A549 (cell line): Measurements from ENCODE around the gene KCNK15. TPM values are rescaled to one million over a fixed set of nuclear protein-coding genes. Genes with fewer than 3 reads are reported as not detected.
A peak's percentile ranks its signal among the peaks of the same experiment; 100 is the strongest.

ENCODE experiments used
- ATAC-seq, 2 experiments: fragments of 200-7000 bp in 1 of 2; fragments of >200 bp in 1 of 2; cut with Nextera tagmentation in 1 of 2; cut with Tn5 transposase in 1 of 2; 3 replicates each; pipeline versions ENCODE4 v1.8.0 to v1.9.1; 2018 to 2020; ENCODE audit warnings: mild to moderate bottlenecking in 1 of 2, moderate library complexity in 1 of 2
- CTCF ChIA-PET: fragments of 300-600 bp; sonication (Branson Sonifier 250); formaldehyde crosslinking; extraction: SDS; loops from one replicate; lab custom pipeline; 2021; ENCODE audit warnings: antibody characterized with exemption, inconsistent platforms; lab: Yijun Ruan, JAX
- POLR2A ChIA-PET: fragments of 350-600 bp; formaldehyde crosslinking; extraction: SDS; loops from one replicate; lab custom pipeline; 2021; ENCODE audit warnings: antibody characterized with exemption, inconsistent platforms; lab: Yijun Ruan, JAX
- DNase-seq, 2 experiments: peaks; one replicate each; pipeline versions ENCODE4 v3.0.0 to v3.0.0-alpha.2; 2011 to 2016; ENCODE audit warnings: low read depth in 1 of 2, low spot score in 1 of 2
- FAIRE-seq: peaks from 2 replicates; lab custom pipeline; 2011; peaks lifted over from hg19 to GRCh38; lab: Jason Lieb, UNC
- H3K27ac ChIP-seq, 2 experiments: fragments of >200 bp; sonication (Bioruptor Twin); formaldehyde crosslinking; 3 replicates each; pipeline ENCODE4 v1.5.1; 2016 to 2017
- H3K4me1 ChIP-seq: fragments of >200 bp; sonication (Bioruptor Twin); formaldehyde crosslinking; 3 replicates; pipeline ENCODE4 v1.6.1; 2016
- H3K4me2 ChIP-seq: fragments of >200 bp; sonication (Bioruptor Twin); formaldehyde crosslinking; 3 replicates; pipeline ENCODE4 v1.6.1; 2016
- H3K4me3 ChIP-seq: fragments of >200 bp; sonication (Bioruptor Twin); formaldehyde crosslinking; 3 replicates; pipeline ENCODE4 v1.5.1; 2016
- H3K9me3 ChIP-seq: fragments of >200 bp; sonication (Bioruptor Twin); formaldehyde crosslinking; 3 replicates; pipeline ENCODE4 v1.6.1; 2016
- CBX8 ChIP-seq: fragments of 200-600 bp; sonication (generic); IDR thresholded peaks from 2 replicates; pipeline ENCODE4 v1.6.1; 2016
- CEBPB ChIP-seq, 2 experiments: fragments of >200 bp in 1 of 2; sonication (Bioruptor Twin) in 1 of 2; formaldehyde crosslinking in 1 of 2; IDR thresholded peaks; 2 replicates each; pipeline ENCODE4 v1.6.1; 2012 to 2016
- CHD2 ChIP-seq: fragments of 150-350 bp; IDR thresholded peaks from 2 replicates; pipeline ENCODE4 v1.6.1; 2014; ENCODE audit warnings: low read length; ENCODE audit not compliant: partially characterized antibody
- CHD4 ChIP-seq: fragments of 200-600 bp; sonication (generic); IDR thresholded peaks from 2 replicates; pipeline ENCODE4 v1.6.1; 2016; ENCODE audit warnings: antibody characterized with exemption, mild to moderate bottlenecking, borderline replicate concordance
- EP300 ChIP-seq, 2 experiments: fragments of >200 bp; sonication (Bioruptor Twin); formaldehyde crosslinking; IDR thresholded peaks; 2 replicates in 1 of 2; 3 replicates in 1 of 2; pipeline ENCODE4 v1.6.1; 2016 to 2017
- FOSB ChIP-seq: fragments of 250-450 bp; sonication (Bioruptor Pico); IDR thresholded peaks from 2 replicates; pipeline ENCODE4 v1.5.0; 2020; ENCODE audit warnings: mild to moderate bottlenecking, moderate library complexity
- FOXS1 ChIP-seq: fragments of 250-450 bp; sonication (Bioruptor Pico); IDR thresholded peaks from 2 replicates; pipeline ENCODE4 v1.5.0; 2020; ENCODE audit warnings: mild to moderate bottlenecking, moderate library complexity
- GATA3 ChIP-seq: IDR thresholded peaks from 2 replicates; pipeline ENCODE4 v1.6.1; 2012; ENCODE audit warnings: borderline replicate concordance
- HDAC2 ChIP-seq: fragments of 200-600 bp; sonication (generic); IDR thresholded peaks from 2 replicates; pipeline ENCODE4 v1.6.1; 2016
- HEYL ChIP-seq: fragments of 250-450 bp; sonication (Bioruptor Pico); IDR thresholded peaks from 2 replicates; pipeline ENCODE4 v1.8.0; 2021; ENCODE audit warnings: mild to moderate bottlenecking, moderate library complexity
- HOXA7 ChIP-seq: fragments of 250-450 bp; sonication (Bioruptor Pico); IDR thresholded peaks from 2 replicates; pipeline ENCODE4 v1.5.0; 2020; ENCODE audit warnings: mild to moderate bottlenecking, moderate library complexity
- HOXB13 ChIP-seq: fragments of 250-450 bp; sonication (Bioruptor Pico); IDR thresholded peaks from 2 replicates; pipeline ENCODE4 v1.5.0; 2020; ENCODE audit warnings: low read depth, mild to moderate bottlenecking, moderate library complexity
- HOXB5 ChIP-seq: fragments of 250-450 bp; sonication (Bioruptor Pico); IDR thresholded peaks from 2 replicates; pipeline ENCODE4 v1.5.0; 2020; ENCODE audit warnings: mild to moderate bottlenecking, moderate library complexity
- JUN ChIP-seq, 2 experiments: fragments of >200 bp; sonication (Bioruptor Twin); formaldehyde crosslinking; IDR thresholded peaks; 2 replicates in 1 of 2; 3 replicates in 1 of 2; pipeline ENCODE4 v1.6.1; 2016 to 2017
- JUNB ChIP-seq: fragments of >200 bp; sonication (Bioruptor Twin); formaldehyde crosslinking; IDR thresholded peaks from 2 replicates; pipeline ENCODE4 v1.6.1; 2016
- MAFK ChIP-seq: fragments of 450-650 bp; IDR thresholded peaks from 2 replicates; pipeline ENCODE4 v1.6.1; 2014; ENCODE audit not compliant: partially characterized antibody
- MAZ ChIP-seq: fragments of 150-350 bp; IDR thresholded peaks from 2 replicates; pipeline ENCODE4 v1.6.1; 2014; ENCODE audit warnings: antibody characterized with exemption, low read depth, low read length, borderline replicate concordance
- MYC ChIP-seq: IDR thresholded peaks from 2 replicates; pipeline ENCODE4 v1.6.1; 2012; ENCODE audit warnings: mild to moderate bottlenecking, inconsistent platforms, low read length, improper control_type of control experiment, borderline replicate concordance
- NFE2L2 ChIP-seq: fragments of 150-350 bp; conservative IDR thresholded peaks from 2 replicates; pipeline ENCODE4 v1.6.1; 2014; ENCODE audit warnings: low read length
- NPAS2 ChIP-seq: fragments of 250-450 bp; sonication (Bioruptor Pico); IDR thresholded peaks from 2 replicates; pipeline ENCODE4 v1.8.0; 2022; ENCODE audit warnings: mild to moderate bottlenecking, moderate library complexity, borderline replicate concordance
- NR3C1 ChIP-seq: fragments of >200 bp; sonication (Bioruptor Twin); formaldehyde crosslinking; IDR thresholded peaks from 3 replicates; pipeline ENCODE4 v1.6.1; 2017
- PBX3 ChIP-seq: IDR thresholded peaks from 2 replicates; pipeline ENCODE4 v1.6.1; 2012
- POLR2AphosphoS2 ChIP-seq: conservative IDR thresholded peaks from 2 replicates; pipeline ENCODE4 v1.6.1; 2012; ENCODE audit warnings: low read length, improper control_type of control experiment, inconsistent platforms
- RAD21 ChIP-seq, 2 experiments: fragments of >200 bp in 1 of 2; sonication (Bioruptor Twin) in 1 of 2; formaldehyde crosslinking in 1 of 2; IDR thresholded peaks in 1 of 2; conservative IDR thresholded peaks in 1 of 2; 2 replicates in 1 of 2; 3 replicates in 1 of 2; pipeline ENCODE4 v1.6.1; 2012 to 2018; ENCODE audit warnings: inconsistent platforms in 1 of 2
- RARB ChIP-seq: fragments of 250-450 bp; sonication (Bioruptor Pico); IDR thresholded peaks from 2 replicates; pipeline ENCODE4 v1.8.0; 2021; ENCODE audit warnings: mild to moderate bottlenecking, moderate library complexity
- RFX5 ChIP-seq: fragments of 450-650 bp; IDR thresholded peaks from 2 replicates; pipeline ENCODE4 v1.7.1; 2014; ENCODE audit warnings: antibody characterized with exemption, mild to moderate bottlenecking, moderate library complexity
- SMC3 ChIP-seq: fragments of >200 bp; sonication (Bioruptor Twin); formaldehyde crosslinking; IDR thresholded peaks from 3 replicates; pipeline ENCODE4 v1.6.1; 2018; ENCODE audit warnings: inconsistent platforms
- SREBF2 ChIP-seq: fragments of 450-650 bp; IDR thresholded peaks from 2 replicates; pipeline ENCODE4 v1.6.1; 2014; ENCODE audit warnings: mild to moderate bottlenecking, moderate library complexity
- TFCP2L1 ChIP-seq: fragments of 250-450 bp; sonication (Bioruptor Pico); IDR thresholded peaks from 2 replicates; pipeline ENCODE4 v1.5.0; 2021; ENCODE audit warnings: mild to moderate bottlenecking
- TP53 ChIP-seq: fragments of 250-450 bp; sonication (Bioruptor Pico); IDR thresholded peaks from 2 replicates; pipeline ENCODE4 v1.5.0; 2021; ENCODE audit warnings: mild to moderate bottlenecking, moderate library complexity
- ZC3H11A ChIP-seq: fragments of 450-650 bp; IDR thresholded peaks from 2 replicates; pipeline ENCODE4 v1.6.1; 2014; ENCODE audit warnings: antibody characterized with exemption, mild to moderate bottlenecking
- ZNF302 ChIP-seq: fragments of 250-450 bp; sonication (Bioruptor Pico); IDR thresholded peaks from 2 replicates; pipeline ENCODE4 v1.9.0; 2021; ENCODE audit warnings: inconsistent platforms, mild to moderate bottlenecking, moderate library complexity
- ZSCAN20 ChIP-seq: fragments of 250-450 bp; sonication (Bioruptor Pico); IDR thresholded peaks from 2 replicates; pipeline ENCODE4 v1.8.0; 2022; ENCODE audit warnings: mild to moderate bottlenecking, moderate library complexity
- WGBS: methylation state at CpG from one replicate; pipeline ENCODE4 v1.1.6; 2017; ENCODE audit errors: missing lambda C conversion rate; 5-methylcytosine and 5-hydroxymethylcytosine counted together
- polyA plus RNA-seq, 4 experiments: library from polyadenylated mRNA; depleted of rRNA in 3 of 4; stranded (reverse); fragments of >200 nt; fragmentation: RNase III in 1 of 4; extraction: RNeasy Plus Mini Kit Qiagen cat#74134 plus additional on column Dnase treatment in 1 of 4; gene quantifications; 2 replicates in 3 of 4; 3 replicates in 1 of 4; pipeline ENCODE4 v1.2.3, GENCODE V29; 2011 to 2017
- TF ChIP-seq, protein P1 (sequence below): fragments of >200 bp; sonication (Bioruptor Twin); formaldehyde crosslinking; IDR thresholded peaks from 3 replicates; pipeline ENCODE4 v1.6.1; 2016
- TF ChIP-seq, protein P2 (sequence below): fragments of >200 bp; sonication (Bioruptor Twin); formaldehyde crosslinking; IDR thresholded peaks from 2 replicates; pipeline ENCODE4 v1.6.1; 2016
- TF ChIP-seq, protein P3 (sequence below): IDR thresholded peaks from 2 replicates; pipeline ENCODE4 v1.6.1; 2012
- TF ChIP-seq, protein P4 (sequence below): fragments of 250-450 bp; sonication (Bioruptor Pico); IDR thresholded peaks from 2 replicates; pipeline ENCODE4 v1.5.0; 2020; ENCODE audit warnings: low read depth, mild to moderate bottlenecking, moderate library complexity

Gene KCNK15
- polyA plus RNA-seq, 2 of the 4 experiments (the other 2 are of a cell fraction), result 0.43 to 0.49 TPM

GRCh38 chr20:44730441-44730840, 15.2 kb upstream of the KCNK15 start:
- ATAC-seq, result peak in 1 of 2 experiments; percentile 26; a peak in 3 of 6 replicates
- H3K4me3 ChIP-seq, result no peak overlapping the region
- CTCF ChIA-PET, result interaction anchor here (1.3 to 21.9 kb wide), 8 partner anchors 11 to 120 kb away, joined by 3 to 525 read pairs (median 18); partner anchors contain the start of gene CCN5
- WGBS, result 2% methylated on average over 2 of the region's 2 CpGs
- H3K9me3 ChIP-seq, result no peaks in the 10 kb centered on the region
- H3K27ac ChIP-seq, result peak overlapping the region; percentile 96 to 98
- POLR2A ChIA-PET, result interaction anchor here (2.2 to 2.8 kb wide), 2 partner anchors 9 to 45 kb away, joined by 6 to 20 read pairs; no protein-coding TSS in a partner anchor
- peaks cover 84% of the 10 kb centered on the region for H3K4me1 ChIP-seq
- DNase-seq, result peak in 1 of 2 experiments; percentile 92
- peak; percentile 76 for FAIRE-seq
- H3K4me2 ChIP-seq, result peak overlapping the region; percentile 80
- TF ChIP-seq TFCP2L1 (CRISPR knock-in tag) (no peak), EP300 (IDR thresholded peaks at IDR 0.05) (peak; percentile 77 to 81; a peak in 4 of 5 replicates), HOXB13 (0 out of 2 replicates have a peak, but pooled peaks have one; percentile 27), CBX8 (no peak), JUN (IDR thresholded peaks at IDR 0.05) (peak; percentile 45 to 71; a peak in 3 of 5 replicates), NFE2L2 (no peak), NPAS2 (CRISPR knock-in tag) (no peak), ZNF302 (CRISPR knock-in tag) (no peak), ZC3H11A (peak; percentile 41), SREBF2 (no peak), NR3C1 (no peak), MAZ (no peak), FOXS1 (CRISPR knock-in tag) (no peak), HOXB5 (CRISPR knock-in tag) (no peak), GATA3 (peak; percentile 95), CEBPB (IDR thresholded peaks at IDR 0.05) (peak in 1 of 2 experiments; percentile 81; a peak in 2 of 4 replicates), MAFK (no peak), SMC3 (0 out of 3 replicates have a peak, but pooled peaks have one; percentile 28), HDAC2 (no peak), JUNB (peak; percentile 90), RFX5 (no peak), MYC (no peak), CHD4 (no peak), RAD21 (conservative IDR thresholded peaks at IDR 0.05 in 1 of 2, IDR thresholded peaks at IDR 0.05 in 1 of 2) (0 out of 5 replicates have a peak, but pooled peaks of 1 of the 2 experiments have one; percentile 18), POLR2AphosphoS2 (no peak), PBX3 (0 out of 2 replicates have a peak, but pooled peaks have one; percentile 46), RARB (CRISPR knock-in tag) (no peak), ZSCAN20 (CRISPR knock-in tag) (no peak), FOSB (no peak), TP53 (CRISPR knock-in tag) (no peak), HOXA7 (CRISPR knock-in tag) (no peak), CHD2 (no peak), HEYL (CRISPR knock-in tag) (no peak)
- TF ChIP-seq, protein P1, sequence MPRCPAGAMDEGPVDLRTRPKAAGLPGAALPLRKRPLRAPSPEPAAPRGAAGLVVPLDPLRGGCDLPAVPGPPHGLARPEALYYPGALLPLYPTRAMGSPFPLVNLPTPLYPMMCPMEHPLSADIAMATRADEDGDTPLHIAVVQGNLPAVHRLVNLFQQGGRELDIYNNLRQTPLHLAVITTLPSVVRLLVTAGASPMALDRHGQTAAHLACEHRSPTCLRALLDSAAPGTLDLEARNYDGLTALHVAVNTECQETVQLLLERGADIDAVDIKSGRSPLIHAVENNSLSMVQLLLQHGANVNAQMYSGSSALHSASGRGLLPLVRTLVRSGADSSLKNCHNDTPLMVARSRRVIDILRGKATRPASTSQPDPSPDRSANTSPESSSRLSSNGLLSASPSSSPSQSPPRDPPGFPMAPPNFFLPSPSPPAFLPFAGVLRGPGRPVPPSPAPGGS, result peak; percentile 51; the same call in 1 of the 3 replicates
- TF ChIP-seq, protein P2, sequence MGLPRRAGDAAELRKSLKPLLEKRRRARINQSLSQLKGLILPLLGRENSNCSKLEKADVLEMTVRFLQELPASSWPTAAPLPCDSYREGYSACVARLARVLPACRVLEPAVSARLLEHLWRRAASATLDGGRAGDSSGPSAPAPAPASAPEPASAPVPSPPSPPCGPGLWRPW, result no peak
- TF ChIP-seq, protein P3, sequence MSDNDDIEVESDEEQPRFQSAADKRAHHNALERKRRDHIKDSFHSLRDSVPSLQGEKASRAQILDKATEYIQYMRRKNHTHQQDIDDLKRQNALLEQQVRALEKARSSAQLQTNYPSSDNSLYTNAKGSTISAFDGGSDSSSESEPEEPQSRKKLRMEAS, result peak; percentile 77
- TF ChIP-seq, protein P4, sequence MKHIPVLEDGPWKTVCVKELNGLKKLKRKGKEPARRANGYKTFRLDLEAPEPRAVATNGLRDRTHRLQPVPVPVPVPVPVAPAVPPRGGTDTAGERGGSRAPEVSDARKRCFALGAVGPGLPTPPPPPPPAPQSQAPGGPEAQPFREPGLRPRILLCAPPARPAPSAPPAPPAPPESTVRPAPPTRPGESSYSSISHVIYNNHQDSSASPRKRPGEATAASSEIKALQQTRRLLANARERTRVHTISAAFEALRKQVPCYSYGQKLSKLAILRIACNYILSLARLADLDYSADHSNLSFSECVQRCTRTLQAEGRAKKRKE, result no peak
